Measurements from ENCODE around the gene BDP1.
"Not testable (repeated sequence)": the region's sequence is repeated elsewhere in the genome, so short reads cannot be mapped to it uniquely, and the experiment has no call there.

The BDP1 gene

GRCh38 chr5:71475788-71476384 lies 20.4 kb downstream of the BDP1 start:
- peak; percentile 29 for DNase-seq

GRCh38 chr5:71481441-71481840 lies 26.0 kb downstream of the BDP1 start:
- DNase-seq, result no peak

- DNase-seq, result no peak
These were observed 26.7 kb downstream of the BDP1 start for GRCh38 chr5:71482132-71482531.

GRCh38 chr5:71483355-71483754 lies 27.9 kb downstream of the BDP1 start:
- DNase-seq, result no peak

GRCh38 chr5:71492817-71493615 lies 37.6 kb downstream of the BDP1 start:
- DNase-seq, result no peak

- DNase-seq, result not testable (repeated sequence)
These were observed 38.8 kb downstream of the BDP1 start for GRCh38 chr5:71494202-71494601.

GRCh38 chr5:71498756-71499155 lies 43.3 kb downstream of the BDP1 start:
- not testable (repeated sequence) for DNase-seq

GRCh38 chr5:71503536-71503935 lies 48.1 kb downstream of the BDP1 start:
- no peak for DNase-seq

GRCh38 chr5:71522151-71522550 lies 66.7 kb downstream of the BDP1 start:
- no peak for DNase-seq

- not testable (repeated sequence) for DNase-seq
These were observed 70.2 kb downstream of the BDP1 start for GRCh38 chr5:71525611-71526010.

GRCh38 chr5:71528206-71528605 lies 72.8 kb downstream of the BDP1 start:
- DNase-seq, result no peak

- no peak for DNase-seq
These were observed 74.2 kb downstream of the BDP1 start for GRCh38 chr5:71529682-71530081.

GRCh38 chr5:71533142-71533541 lies 77.7 kb downstream of the BDP1 start:
- no peak for DNase-seq

- DNase-seq, result peak; percentile 62
These were observed 78.2 kb downstream of the BDP1 start for GRCh38 chr5:71533615-71534014.

GRCh38 chr5:71537687-71538086 lies 82.2 kb downstream of the BDP1 start:
- no peak for DNase-seq

GRCh38 chr5:71550885-71551284 lies 95.4 kb downstream of the BDP1 start:
- DNase-seq, result not testable (repeated sequence)

GRCh38 chr5:71551582-71551981 lies 96.1 kb downstream of the BDP1 start:
- not testable (repeated sequence) for DNase-seq

GRCh38 chr5:71552026-71552749 lies 96.7 kb downstream of the BDP1 start:
- not testable (repeated sequence) for DNase-seq

- DNase-seq, result no peak
These were observed 107.7 kb downstream of the BDP1 start for GRCh38 chr5:71563161-71563560.

- DNase-seq, result no peak
These were observed 109.4 kb downstream of the BDP1 start for GRCh38 chr5:71564895-71565294.

- DNase-seq, result no peak
These were observed 114.5 kb downstream of the BDP1 start for GRCh38 chr5:71569748-71570509.

- DNase-seq, result not testable (repeated sequence)
These were observed 116.4 kb downstream of the BDP1 start for GRCh38 chr5:71571811-71572210.

GRCh38 chr5:71573591-71573990 lies 118.1 kb downstream of the BDP1 start:
- DNase-seq, result no peak

All from CD4-positive, alpha-beta T cell treated with Interleukin-4 for 4 hours (primary cell).